BE2C (cell line): ENCODE data around the gene NCF1. TPM values are rescaled to one million over a fixed set of nuclear protein-coding genes. Genes with fewer than 3 reads are reported as not detected.
"Not testable (repeated sequence)": the region's sequence is repeated elsewhere in the genome, so short reads cannot be mapped to it uniquely, and the experiment has no call there.

Experiments used
- DNase-seq: peaks from one replicate; pipeline ENCODE4 v3.0.0-alpha.2; 2020
- H3K27me3 ChIP-seq: fragments of 250-450 bp; sonication (Bioruptor Pico); 2 replicates; pipeline ENCODE4 v1.5.1; 2020; ENCODE audit warnings: mild to moderate bottlenecking
- H3K36me3 ChIP-seq: fragments of 250-450 bp; sonication (Bioruptor Pico); 2 replicates; pipeline ENCODE4 v1.5.1; 2020; ENCODE audit warnings: mild to moderate bottlenecking
- H3K4me1 ChIP-seq: fragments of 250-450 bp; sonication (Bioruptor Pico); 2 replicates; pipeline ENCODE4 v1.5.1; 2020
- H3K4me3 ChIP-seq: 2 replicates; pipeline ENCODE4 v1.5.1; 2011; ENCODE audit warnings: low read depth, low read length
- H3K9me3 ChIP-seq: fragments of 250-450 bp; sonication (Bioruptor Pico); 2 replicates; pipeline ENCODE4 v1.5.1; 2020
- polyA plus RNA-seq: library from polyadenylated mRNA; unstranded; fragments of >200 nt; gene quantifications from one replicate; pipeline ENCODE4 v1.2.1, GENCODE V29; 2012; ENCODE audit warnings: low read depth, missing spikeins; ENCODE audit not compliant: insufficient read length, insufficient read depth
- TF ChIP-seq, protein P1 (sequence below): IDR thresholded peaks from 2 replicates; pipeline ENCODE4 v1.5.1; 2012; ENCODE audit warnings: mild to moderate bottlenecking, low read depth, low read length

The NCF1 gene
- not detected for polyA plus RNA-seq

DNA sequence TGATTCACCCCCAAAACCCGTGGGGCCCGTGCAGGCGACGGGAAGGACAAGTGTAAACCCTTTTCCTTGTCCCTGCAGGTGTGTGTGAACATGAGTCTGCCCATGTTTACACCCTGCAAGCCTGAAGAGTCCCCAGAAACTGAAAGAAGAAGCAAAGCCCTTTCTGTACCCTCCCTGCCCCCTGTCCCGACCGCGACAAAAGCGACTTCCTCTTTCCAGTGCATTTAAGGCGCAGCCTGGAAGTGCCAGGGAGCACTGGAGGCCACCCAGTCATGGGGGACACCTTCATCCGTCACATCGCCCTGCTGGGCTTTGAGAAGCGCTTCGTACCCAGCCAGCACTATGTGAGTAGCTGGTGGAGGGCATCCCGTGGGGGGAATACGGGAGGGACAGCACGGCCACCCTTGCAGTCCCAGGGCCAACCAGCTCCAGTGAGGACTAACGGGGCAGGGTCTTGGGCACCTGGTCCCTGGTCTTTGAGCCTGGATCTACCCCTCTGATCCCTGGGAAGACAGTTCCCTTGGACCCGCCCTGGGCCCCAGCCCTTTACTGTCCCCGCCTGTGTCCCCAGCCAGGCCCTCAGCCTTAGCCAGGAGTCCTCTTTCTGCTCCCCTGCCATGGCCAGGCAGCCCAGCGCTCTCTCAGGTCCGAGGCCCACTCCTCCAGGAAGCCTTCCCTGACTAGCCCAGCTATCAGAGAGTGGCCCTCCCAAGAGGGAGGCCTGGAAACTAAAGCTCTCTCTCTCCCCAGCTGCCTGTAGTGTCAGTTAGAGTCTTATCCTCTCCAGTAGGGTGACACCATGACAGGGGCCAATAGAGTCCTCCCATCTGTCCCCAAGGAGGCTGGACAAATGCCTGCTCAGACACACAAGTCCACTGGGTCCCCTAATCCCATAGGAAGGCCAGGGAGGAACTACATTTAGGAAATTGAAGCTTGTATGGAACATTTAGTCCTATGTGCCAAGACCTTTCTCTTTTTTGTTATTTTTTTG is at the start of gene NCF1:
Gene NCF1, plus strand, starts transcription at position 252 of the 991 bp plus-strand sequence. Its CDS starts 21 bp downstream, at position 273.
- not testable (repeated sequence) for H3K9me3 ChIP-seq, H3K4me3 ChIP-seq, DNase-seq, H3K27me3 ChIP-seq, H3K36me3 ChIP-seq, H3K4me1 ChIP-seq

DNA sequence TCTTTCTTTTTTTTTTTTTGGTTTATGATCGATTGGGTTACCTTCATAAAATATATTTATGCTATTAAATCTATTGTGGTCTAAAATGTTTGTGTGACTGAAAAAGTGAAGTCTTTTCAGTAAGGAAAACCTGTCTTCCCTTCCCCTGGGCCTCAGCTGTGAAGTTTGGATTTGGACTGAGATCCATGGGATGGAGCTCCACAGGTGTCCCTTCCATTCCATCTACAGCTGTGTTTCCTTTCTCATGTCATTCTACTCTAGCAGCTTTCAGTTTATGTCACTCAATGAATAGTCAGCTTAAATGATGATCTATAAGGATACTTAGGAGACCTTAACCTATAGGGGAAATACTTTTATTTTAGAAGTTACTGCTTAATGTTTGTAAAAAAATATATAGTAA is 48.0 kb upstream of the NCF1 start:
- H3K36me3 ChIP-seq, result peaks cover 33% of the 10 kb centered on the region
- DNase-seq, result no peak
- no peak overlapping the region for H3K4me3 ChIP-seq
- H3K4me1 ChIP-seq, result no peaks in the 10 kb centered on the region; the same call in 1 of the 2 replicates
- no peaks in the 10 kb centered on the region for H3K27me3 ChIP-seq
- TF ChIP-seq, protein P1, sequence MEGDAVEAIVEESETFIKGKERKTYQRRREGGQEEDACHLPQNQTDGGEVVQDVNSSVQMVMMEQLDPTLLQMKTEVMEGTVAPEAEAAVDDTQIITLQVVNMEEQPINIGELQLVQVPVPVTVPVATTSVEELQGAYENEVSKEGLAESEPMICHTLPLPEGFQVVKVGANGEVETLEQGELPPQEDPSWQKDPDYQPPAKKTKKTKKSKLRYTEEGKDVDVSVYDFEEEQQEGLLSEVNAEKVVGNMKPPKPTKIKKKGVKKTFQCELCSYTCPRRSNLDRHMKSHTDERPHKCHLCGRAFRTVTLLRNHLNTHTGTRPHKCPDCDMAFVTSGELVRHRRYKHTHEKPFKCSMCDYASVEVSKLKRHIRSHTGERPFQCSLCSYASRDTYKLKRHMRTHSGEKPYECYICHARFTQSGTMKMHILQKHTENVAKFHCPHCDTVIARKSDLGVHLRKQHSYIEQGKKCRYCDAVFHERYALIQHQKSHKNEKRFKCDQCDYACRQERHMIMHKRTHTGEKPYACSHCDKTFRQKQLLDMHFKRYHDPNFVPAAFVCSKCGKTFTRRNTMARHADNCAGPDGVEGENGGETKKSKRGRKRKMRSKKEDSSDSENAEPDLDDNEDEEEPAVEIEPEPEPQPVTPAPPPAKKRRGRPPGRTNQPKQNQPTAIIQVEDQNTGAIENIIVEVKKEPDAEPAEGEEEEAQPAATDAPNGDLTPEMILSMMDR, result no peak
- no peaks in the 10 kb centered on the region for H3K9me3 ChIP-seq

DNA sequence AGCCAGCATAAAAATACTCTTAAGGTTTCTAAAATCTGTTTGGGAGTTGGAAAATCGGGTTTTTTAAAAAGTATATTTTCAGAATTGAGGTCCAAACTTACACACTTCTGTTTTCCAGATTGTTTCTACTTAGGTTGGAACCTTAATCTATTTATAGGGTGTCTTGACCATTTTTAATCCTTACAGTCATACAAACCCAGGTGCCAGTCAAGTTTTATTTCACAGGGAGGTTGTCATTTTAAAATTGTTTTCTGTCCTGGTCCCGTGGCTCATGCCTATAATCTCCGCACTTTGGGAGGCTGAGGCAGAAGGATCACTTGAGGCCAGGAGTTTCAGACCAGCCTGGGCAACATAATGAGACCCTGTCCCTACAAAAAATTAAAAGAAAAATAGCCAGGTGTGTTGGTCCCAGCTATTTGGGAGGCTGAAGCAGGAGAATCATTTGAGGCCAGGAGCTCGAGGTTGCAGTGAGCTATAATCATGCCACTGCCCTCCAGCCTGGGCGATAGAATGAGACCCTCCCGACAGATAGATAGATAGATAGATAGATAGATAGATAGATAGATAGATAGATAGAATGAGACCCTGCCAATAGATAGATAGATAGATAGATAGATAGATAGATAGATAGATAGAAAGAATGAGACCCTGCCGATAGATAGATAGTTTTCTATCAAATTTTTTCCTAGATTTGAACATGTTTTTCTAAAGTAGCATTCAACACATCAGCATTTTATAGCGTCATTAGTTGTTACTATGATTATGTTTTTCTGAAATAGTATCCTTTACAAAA is 47.3 kb upstream of the NCF1 start:
- no peak for DNase-seq
- Histone ChIP-seq H3K27me3 (no peaks in the 10 kb centered on the region), H3K36me3 (peaks cover 27% of the 10 kb centered on the region), H3K4me1 (no peaks in the 10 kb centered on the region; the same call in 1 of the 2 replicates), H3K4me3 (no peak overlapping the region), H3K9me3 (no peaks in the 10 kb centered on the region)
- TF ChIP-seq, protein P1, result no peak

GRCh38 chr7:74728686-74729085 is 45.1 kb upstream of the NCF1 start:
- DNase-seq, H3K4me3 ChIP-seq: not testable (repeated sequence)

DNA sequence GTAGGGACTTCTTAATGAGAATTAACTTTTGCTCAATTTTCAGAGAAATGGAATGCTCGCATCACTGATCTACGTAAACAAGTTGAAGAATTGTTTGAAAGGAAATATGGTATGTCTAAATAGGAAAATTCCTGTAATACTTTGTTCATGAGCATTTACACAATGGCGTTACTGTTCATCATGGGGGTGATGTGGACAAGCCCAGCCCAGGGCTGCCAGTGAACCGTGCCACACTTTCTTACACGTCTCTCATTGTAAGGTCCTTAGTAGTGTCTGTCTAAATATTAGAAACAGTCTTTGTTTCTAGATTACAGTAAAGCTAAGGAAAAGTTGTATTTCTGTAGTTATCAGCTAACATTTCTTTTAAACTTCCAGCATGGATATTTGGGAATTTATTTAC is 43.6 kb upstream of the NCF1 start:
- not testable (repeated sequence) for H3K4me1 ChIP-seq, H3K36me3 ChIP-seq, DNase-seq, H3K4me3 ChIP-seq, H3K27me3 ChIP-seq, H3K9me3 ChIP-seq

More at GRCh38 chr7:74728686-74729085, 45.1 kb upstream of the NCF1 start:
- H3K9me3 ChIP-seq, H3K27me3 ChIP-seq, H3K4me1 ChIP-seq: not testable (repeated sequence)
- peaks cover 13% of the 10 kb centered on the region for H3K36me3 ChIP-seq

DNA sequence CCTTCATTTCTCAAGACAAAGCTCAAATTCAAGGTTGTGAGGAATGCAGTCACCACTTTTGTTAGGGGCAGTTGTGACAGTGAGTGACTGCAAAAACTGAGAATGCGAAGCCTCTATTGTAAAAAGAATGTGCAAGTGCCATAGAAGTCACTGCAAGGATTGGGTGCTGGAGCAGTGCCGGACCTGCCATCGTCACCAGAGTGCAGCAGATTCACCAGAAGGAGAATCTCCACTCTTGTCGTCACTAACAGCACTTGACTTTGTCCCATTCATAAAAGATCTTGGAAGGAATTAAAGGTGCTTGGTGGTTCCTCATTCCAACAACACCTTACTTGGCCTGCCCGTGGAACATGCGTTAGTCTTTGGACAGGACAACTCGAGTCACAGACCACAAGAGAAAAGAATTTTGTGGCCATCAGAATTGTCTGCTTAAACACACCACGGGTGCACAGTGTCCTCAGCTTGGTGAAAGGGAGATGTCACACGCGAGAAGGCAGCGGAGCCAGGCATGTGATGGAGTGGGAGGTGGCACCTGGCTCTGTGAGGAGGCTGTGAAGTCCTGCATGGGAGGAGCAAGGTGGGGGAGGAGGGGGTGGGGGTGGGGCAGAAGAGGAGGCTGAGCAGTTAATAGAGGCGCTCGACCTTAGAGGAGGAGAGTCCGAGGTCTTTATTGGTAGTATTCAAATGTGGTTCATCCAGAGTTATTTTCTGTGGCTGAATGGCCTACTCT is 33.7 kb upstream of the NCF1 start:
- not testable (repeated sequence) for H3K27me3 ChIP-seq, H3K4me3 ChIP-seq, H3K4me1 ChIP-seq, H3K36me3 ChIP-seq, H3K9me3 ChIP-seq, DNase-seq

DNA sequence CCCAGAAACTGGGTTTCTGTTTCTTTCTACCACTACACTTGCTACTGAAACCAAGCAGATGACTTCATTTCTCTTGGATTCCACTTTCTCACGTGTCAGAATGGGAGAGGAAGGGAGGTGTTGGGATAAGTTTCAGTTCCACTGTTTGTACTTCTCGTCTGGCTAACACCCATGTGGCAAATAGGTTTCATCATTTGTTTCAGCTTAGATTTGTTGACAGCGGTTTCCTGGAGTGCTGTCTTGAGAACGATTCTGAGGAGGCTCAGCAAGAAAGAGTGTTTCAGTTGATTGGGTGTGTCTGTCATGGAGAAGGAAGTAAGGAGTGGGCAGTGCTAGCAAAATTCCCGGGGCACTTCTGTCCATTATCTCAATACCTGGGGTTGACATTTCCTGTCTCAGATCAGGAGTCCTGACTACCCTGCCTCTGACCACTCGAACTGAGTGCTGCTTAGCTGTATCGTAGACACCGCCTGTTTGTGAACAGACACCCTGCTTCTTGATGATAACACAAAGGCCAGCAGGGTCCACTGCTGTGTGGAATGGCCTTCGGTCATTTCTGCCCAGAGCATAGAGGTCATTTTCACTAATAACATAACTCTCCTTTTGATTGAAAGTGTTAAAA is 29.8 kb upstream of the NCF1 start:
- H3K27me3 ChIP-seq, DNase-seq: not testable (repeated sequence)

GRCh38 chr7:74753921-74754482 is 19.8 kb upstream of the NCF1 start:
- H3K36me3 ChIP-seq, H3K27me3 ChIP-seq, H3K4me3 ChIP-seq, H3K9me3 ChIP-seq, H3K4me1 ChIP-seq, DNase-seq: not testable (repeated sequence)

More for the DNA sequence above, 29.8 kb upstream of the NCF1 start:
- H3K36me3 ChIP-seq, H3K4me1 ChIP-seq, H3K4me3 ChIP-seq, H3K9me3 ChIP-seq: not testable (repeated sequence)

DNA sequence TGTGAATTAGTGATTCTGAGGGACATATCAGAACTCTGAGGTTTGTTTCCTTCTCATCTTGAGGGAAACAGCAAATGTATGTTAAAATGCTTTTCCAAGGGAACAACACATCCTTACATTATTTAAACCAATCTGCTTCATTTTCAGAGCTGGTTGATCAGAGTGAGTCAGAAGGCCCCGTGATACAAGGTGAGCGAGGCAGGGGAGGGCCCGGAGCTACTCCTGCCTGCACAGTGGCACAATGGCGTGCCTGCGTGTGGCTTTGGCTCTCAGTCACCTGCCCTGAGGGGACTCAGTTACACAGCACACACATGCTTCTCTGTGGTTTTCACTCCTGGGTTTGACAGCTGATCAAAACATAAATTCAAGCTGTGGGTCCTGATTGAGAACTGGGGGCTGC is 17.1 kb upstream of the NCF1 start:
- H3K9me3 ChIP-seq, H3K27me3 ChIP-seq, H3K4me1 ChIP-seq, H3K4me3 ChIP-seq, DNase-seq, H3K36me3 ChIP-seq: not testable (repeated sequence)

DNA sequence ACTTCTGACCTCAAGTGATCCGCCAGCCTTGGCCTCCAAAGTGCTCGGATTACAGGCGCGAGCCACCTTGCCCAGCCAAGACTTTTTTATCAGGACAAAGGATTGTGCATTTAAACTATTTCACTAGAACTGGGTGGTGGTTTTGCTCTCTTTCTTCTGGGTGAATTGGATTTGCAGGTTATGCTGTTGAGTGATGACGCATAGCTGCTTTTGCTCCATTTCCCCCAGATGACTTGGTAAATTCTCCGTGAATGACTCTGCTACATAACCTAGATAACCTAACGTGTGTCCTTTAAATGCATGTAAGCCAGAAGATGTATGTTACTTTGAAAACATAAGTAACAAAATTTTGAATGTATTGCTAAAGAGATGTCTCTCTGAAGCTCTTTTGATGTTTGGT is 15.5 kb upstream of the NCF1 start:
- not testable (repeated sequence) for H3K9me3 ChIP-seq, H3K27me3 ChIP-seq, DNase-seq, H3K4me3 ChIP-seq, H3K4me1 ChIP-seq, H3K36me3 ChIP-seq

DNA sequence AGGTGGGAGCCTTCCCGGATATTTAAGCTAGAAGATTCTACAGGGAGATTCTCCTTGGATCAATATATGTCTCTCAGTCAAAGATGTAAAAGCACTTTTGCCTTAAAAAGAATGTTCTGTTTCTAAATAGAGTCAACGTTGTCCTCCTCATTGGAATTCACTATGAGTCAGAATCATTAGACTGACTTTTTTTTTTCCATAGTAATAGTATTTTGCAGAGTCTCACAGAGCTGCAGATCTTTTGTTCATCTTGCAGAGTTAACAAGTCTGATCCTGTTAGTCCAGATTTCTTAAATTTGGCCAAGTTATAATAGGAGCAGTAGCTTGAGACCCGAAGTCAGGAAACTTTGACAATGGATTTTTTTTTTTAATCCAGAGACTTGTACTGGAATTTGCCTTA is 14.8 kb upstream of the NCF1 start:
- not testable (repeated sequence) for H3K4me1 ChIP-seq, H3K36me3 ChIP-seq, H3K27me3 ChIP-seq, H3K4me3 ChIP-seq, H3K9me3 ChIP-seq, DNase-seq

- H3K9me3 ChIP-seq, H3K4me1 ChIP-seq, H3K4me3 ChIP-seq, H3K36me3 ChIP-seq, DNase-seq, H3K27me3 ChIP-seq: not testable (repeated sequence)
Observed at GRCh38 chr7:74765205-74765918, 8.4 kb upstream of the NCF1 start.
